ENCODE measurements around the gene RAD23A. TPM values are rescaled to one million over a fixed set of nuclear protein-coding genes. Genes with fewer than 3 reads are reported as not detected.
"Not testable (repeated sequence)": the region's sequence is repeated elsewhere in the genome, so short reads cannot be mapped to it uniquely, and the experiment has no call there.

RAD23A gene
- total RNA-seq, 4 donors from 2014 or later = 54.1 to 86.5 (median 75.3) TPM

GRCh38 chr19:12913011-12913561 is 32.6 kb upstream of the RAD23A start:
- TF ChIP-seq POLR2A (IDR thresholded peaks at IDR 0.05) = no peak
- no peak for TF ChIP-seq CTCF (IDR thresholded peaks at IDR 0.05)
- Histone ChIP-seq H3K4me3 (no peak overlapping the region), H3K4me1 (peaks cover 0 to 19% (median 3%) of the 10 kb centered on the region in 4 donors), H3K9me3 (no peaks in the 10 kb centered on the region), H3K36me3 (no peaks in the 10 kb centered on the region), H3K27ac (peak overlapping the region; percentile 53 to 74 (median 66)), H3K27me3 (no peaks in the 10 kb centered on the region)
- DNase-seq = peak in 1 of 3 donors; percentile 62

GRCh38 chr19:12913851-12914690 is 31.6 kb upstream of the RAD23A start:
- Histone ChIP-seq H3K27ac (peak overlapping the region; percentile 53 to 74 (median 66)), H3K9me3 (no peaks in the 10 kb centered on the region), H3K27me3 (no peaks in the 10 kb centered on the region), H3K36me3 (no peaks in the 10 kb centered on the region), H3K4me3 (no peak overlapping the region), H3K4me1 (peaks cover 0 to 23% (median 3%) of the 10 kb centered on the region in 4 donors)
- peak in 2 of 3 donors; percentile 61 to 80 for DNase-seq
- TF ChIP-seq POLR2A (IDR thresholded peaks at IDR 0.05) (no peak), CTCF (IDR thresholded peaks at IDR 0.05) (no peak)

GRCh38 chr19:12915860-12916259 is 29.8 kb upstream of the RAD23A start:
- not testable (repeated sequence) for H3K27me3 ChIP-seq, H3K4me3 ChIP-seq, H3K27ac ChIP-seq, H3K36me3 ChIP-seq, DNase-seq, H3K9me3 ChIP-seq
- H3K4me1 ChIP-seq = peaks cover 0 to 29% (median 3%) of the 10 kb centered on the region in 4 donors

- DNase-seq = no peak
- Histone ChIP-seq H3K4me3 (no peak overlapping the region), H3K36me3 (peaks cover 0 to 12% (median 0%) of the 10 kb centered on the region in 3 donors), H3K9me3 (no peaks in the 10 kb centered on the region), H3K27ac (no peak overlapping the region), H3K27me3 (no peaks in the 10 kb centered on the region), H3K4me1 (peaks cover 0 to 22% (median 3%) of the 10 kb centered on the region in 4 donors)
- TF ChIP-seq POLR2A (IDR thresholded peaks at IDR 0.05) = no peak
- no peak for TF ChIP-seq CTCF (IDR thresholded peaks at IDR 0.05)
Measured at GRCh38 chr19:12918253-12918652, 27.4 kb upstream of the RAD23A start.

- Histone ChIP-seq H3K4me1 (peaks cover 0 to 14% (median 0%) of the 10 kb centered on the region in 4 donors), H3K36me3 (peaks cover 0 to 40% (median 0%) of the 10 kb centered on the region in 3 donors), H3K9me3 (no peaks in the 10 kb centered on the region), H3K27ac (no peak overlapping the region), H3K4me3 (no peak overlapping the region), H3K27me3 (no peaks in the 10 kb centered on the region)
- TF ChIP-seq POLR2A (IDR thresholded peaks at IDR 0.05) (no peak), CTCF (IDR thresholded peaks at IDR 0.05) (no peak)
- no peak for DNase-seq
Measured at GRCh38 chr19:12921047-12921446, 24.6 kb upstream of the RAD23A start.

- Histone ChIP-seq H3K27me3 (no peaks in the 10 kb centered on the region), H3K27ac (no peak overlapping the region), H3K36me3 (peaks cover 0 to 57% (median 0%) of the 10 kb centered on the region in 3 donors), H3K9me3 (no peaks in the 10 kb centered on the region), H3K4me1 (peaks cover 0 to 14% (median 0%) of the 10 kb centered on the region in 4 donors), H3K4me3 (no peak overlapping the region)
- no peak for TF ChIP-seq POLR2A (IDR thresholded peaks at IDR 0.05)
- no peak for TF ChIP-seq CTCF (IDR thresholded peaks at IDR 0.05)
- no peak for DNase-seq
Measured at GRCh38 chr19:12922959-12923358, 22.7 kb upstream of the RAD23A start.
